A673 (cell line): ENCODE results near the gene TRIM72.

Experiments used
- EZH2 ChIP-seq: fragments of 200-600 bp; sonication (generic); IDR thresholded peaks from 2 replicates; pipeline ENCODE4 v1.6.1; 2017; ENCODE audit warnings: borderline replicate concordance, low read depth, mild to moderate bottlenecking, mixed read lengths, antibody characterized with exemption, low read length; ENCODE audit not compliant: poor library complexity, severe bottlenecking
- TF ChIP-seq, protein P1 (sequence below): fragments of 300-800, 200-600 bp; sonication (generic); conservative IDR thresholded peaks from 2 replicates; pipeline ENCODE4 v1.5.1; 2017; ENCODE audit warnings: low read depth, mild to moderate bottlenecking, antibody characterized with exemption, low read length, moderate library complexity, mixed read lengths

DNA sequence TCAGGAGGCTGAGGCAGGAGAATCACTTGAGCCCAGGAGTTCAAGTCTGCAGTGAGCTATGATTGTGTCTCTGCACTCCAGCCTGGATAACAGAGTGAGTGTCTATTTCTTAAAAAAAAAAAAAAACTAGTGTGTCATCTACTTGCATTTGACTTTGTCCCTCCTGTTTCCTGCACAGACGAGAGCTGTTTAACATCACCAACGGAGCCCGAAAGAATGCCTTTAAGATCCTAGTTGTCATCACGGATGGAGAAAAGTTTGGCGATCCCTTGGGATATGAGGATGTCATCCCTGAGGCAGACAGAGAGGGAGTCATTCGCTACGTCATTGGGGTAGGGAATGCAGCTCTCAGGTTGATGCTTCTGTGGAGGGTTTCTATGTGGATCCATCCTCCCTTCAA lies 59.3 kb downstream of the TRIM72 start:
- TF ChIP-seq, protein P1, sequence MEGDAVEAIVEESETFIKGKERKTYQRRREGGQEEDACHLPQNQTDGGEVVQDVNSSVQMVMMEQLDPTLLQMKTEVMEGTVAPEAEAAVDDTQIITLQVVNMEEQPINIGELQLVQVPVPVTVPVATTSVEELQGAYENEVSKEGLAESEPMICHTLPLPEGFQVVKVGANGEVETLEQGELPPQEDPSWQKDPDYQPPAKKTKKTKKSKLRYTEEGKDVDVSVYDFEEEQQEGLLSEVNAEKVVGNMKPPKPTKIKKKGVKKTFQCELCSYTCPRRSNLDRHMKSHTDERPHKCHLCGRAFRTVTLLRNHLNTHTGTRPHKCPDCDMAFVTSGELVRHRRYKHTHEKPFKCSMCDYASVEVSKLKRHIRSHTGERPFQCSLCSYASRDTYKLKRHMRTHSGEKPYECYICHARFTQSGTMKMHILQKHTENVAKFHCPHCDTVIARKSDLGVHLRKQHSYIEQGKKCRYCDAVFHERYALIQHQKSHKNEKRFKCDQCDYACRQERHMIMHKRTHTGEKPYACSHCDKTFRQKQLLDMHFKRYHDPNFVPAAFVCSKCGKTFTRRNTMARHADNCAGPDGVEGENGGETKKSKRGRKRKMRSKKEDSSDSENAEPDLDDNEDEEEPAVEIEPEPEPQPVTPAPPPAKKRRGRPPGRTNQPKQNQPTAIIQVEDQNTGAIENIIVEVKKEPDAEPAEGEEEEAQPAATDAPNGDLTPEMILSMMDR, result no peak
- no peak for TF ChIP-seq EZH2
